HUES64 (cell line): Measurements from ENCODE around the gene XAGE1B. TPM values are rescaled to one million over a fixed set of nuclear protein-coding genes. Genes with fewer than 3 reads are reported as not detected.
"Not testable (repeated sequence)": the region's sequence is repeated elsewhere in the genome, so short reads cannot be mapped to it uniquely, and the experiment has no call there.

Experiments used
- H3K27ac ChIP-seq: 2 replicates; pipeline ENCODE4 v1.7.0; 2013; ENCODE audit warnings: low read depth, low read length, inconsistent platforms
- H3K27me3 ChIP-seq: 2 replicates; pipeline ENCODE4 v1.6.1; 2013; ENCODE audit warnings: mild to moderate bottlenecking, low read length; ENCODE audit not compliant: insufficient read depth
- H3K36me3 ChIP-seq: 2 replicates; pipeline ENCODE4 v1.6.1; 2013; ENCODE audit warnings: mild to moderate bottlenecking, low read length; ENCODE audit not compliant: insufficient read depth
- H3K4me1 ChIP-seq: 2 replicates; pipeline ENCODE4 v1.6.1; 2013; ENCODE audit warnings: mild to moderate bottlenecking, low read length, moderate library complexity; ENCODE audit not compliant: insufficient read depth
- H3K4me3 ChIP-seq: 2 replicates; pipeline ENCODE4 v1.5.1; 2013; ENCODE audit warnings: mild to moderate bottlenecking, low read length, moderate library complexity
- H3K9ac ChIP-seq: 2 replicates; pipeline ENCODE4 v1.6.1; 2013; ENCODE audit warnings: mild to moderate bottlenecking, low read depth, low read length
- H3K9me3 ChIP-seq: 2 replicates; pipeline ENCODE4 v1.6.1; 2013; ENCODE audit warnings: low read depth, low read length; ENCODE audit not compliant: insufficient read depth
- WGBS: fragments of 150-250, 120-280 bp; methylation state at CpG from one replicate; pipeline ENCODE4 v1.1.7; 2013; ENCODE audit warnings: missing lambda C conversion rate; 5-methylcytosine and 5-hydroxymethylcytosine counted together
- polyA plus RNA-seq, 2 experiments: library from polyadenylated mRNA; stranded (reverse); fragments of 50-300 nt; gene quantifications; one replicate each; pipeline ENCODE4 v1.2.3, GENCODE V29; 2013

XAGE1B gene, protein sequence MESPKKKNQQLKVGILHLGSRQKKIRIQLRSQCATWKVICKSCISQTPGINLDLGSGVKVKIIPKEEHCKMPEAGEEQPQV
- not detected for polyA plus RNA-seq (2013, experiment 1 of 2)
- not detected for polyA plus RNA-seq (2013, experiment 2 of 2)

DNA sequence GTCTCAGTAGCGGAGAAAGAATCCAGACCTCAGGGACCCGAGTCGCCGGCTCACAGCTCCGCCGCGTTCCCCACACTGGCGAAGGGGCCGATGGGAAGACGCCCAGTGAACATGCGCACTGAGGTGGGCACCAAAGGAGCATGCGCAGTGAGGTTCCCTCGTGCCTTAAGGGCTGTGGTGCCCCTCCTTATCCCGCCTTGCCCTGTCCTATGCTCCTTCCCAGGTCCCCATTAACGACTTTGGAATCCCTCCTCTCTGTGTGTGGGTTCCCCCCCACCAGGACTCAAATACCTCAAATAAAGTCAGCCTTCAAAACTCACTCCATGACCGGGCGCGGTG, at the start of gene XAGE1B:
Gene XAGE1B (minus strand): TSS at position 77 of the 339 bp plus-strand sequence. CDS start 1,536 bp downstream, outside the sequence.
- no CpG with 5 or more reads among the region's 18 CpGs for WGBS
- H3K4me1 ChIP-seq, H3K27ac ChIP-seq, H3K36me3 ChIP-seq, H3K9me3 ChIP-seq, H3K27me3 ChIP-seq, H3K4me3 ChIP-seq, H3K9ac ChIP-seq: not testable (repeated sequence)

DNA sequence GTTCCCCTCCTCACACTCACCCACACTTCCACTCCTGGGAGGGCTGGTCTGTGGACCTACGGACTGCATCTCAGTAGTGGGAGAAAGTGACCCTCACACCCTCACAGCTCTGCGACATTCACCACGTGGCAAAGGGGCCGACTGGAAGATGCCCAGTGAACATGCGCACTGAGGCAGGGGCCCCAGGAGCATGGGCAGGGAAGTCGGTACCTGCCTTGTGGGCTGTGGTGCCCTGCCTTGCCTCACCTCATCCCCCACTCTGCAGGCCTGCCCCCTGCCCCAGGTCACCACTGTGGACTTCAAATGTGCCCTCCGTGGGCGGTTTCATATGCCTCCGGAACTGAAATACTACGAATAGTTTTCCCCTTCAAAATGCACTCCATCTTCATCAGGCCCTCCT, 46.2 kb upstream of the XAGE1B start:
- Histone ChIP-seq H3K27me3 (no peaks in the 10 kb centered on the region), H3K4me3 (no peak overlapping the region), H3K9ac (no peak overlapping the region), H3K27ac (no peak overlapping the region), H3K9me3 (no peaks in the 10 kb centered on the region), H3K36me3 (no peaks in the 10 kb centered on the region), H3K4me1 (no peaks in the 10 kb centered on the region)
- WGBS = 92% methylated on average over 10 of the region's 10 CpGs

GRCh38 chrX:52558140-52558539, 41.3 kb upstream of the XAGE1B start:
- Histone ChIP-seq H3K9ac (no peak overlapping the region), H3K4me3 (no peak overlapping the region), H3K27me3 (no peaks in the 10 kb centered on the region), H3K27ac (no peak overlapping the region), H3K9me3 (no peaks in the 10 kb centered on the region), H3K36me3 (no peaks in the 10 kb centered on the region), H3K4me1 (no peaks in the 10 kb centered on the region)
- WGBS = 93% methylated on average over 3 of the region's 3 CpGs

GRCh38 chrX:52556741-52557140, 39.9 kb upstream of the XAGE1B start:
- Histone ChIP-seq H3K9me3 (no peaks in the 10 kb centered on the region), H3K36me3 (no peaks in the 10 kb centered on the region)

DNA sequence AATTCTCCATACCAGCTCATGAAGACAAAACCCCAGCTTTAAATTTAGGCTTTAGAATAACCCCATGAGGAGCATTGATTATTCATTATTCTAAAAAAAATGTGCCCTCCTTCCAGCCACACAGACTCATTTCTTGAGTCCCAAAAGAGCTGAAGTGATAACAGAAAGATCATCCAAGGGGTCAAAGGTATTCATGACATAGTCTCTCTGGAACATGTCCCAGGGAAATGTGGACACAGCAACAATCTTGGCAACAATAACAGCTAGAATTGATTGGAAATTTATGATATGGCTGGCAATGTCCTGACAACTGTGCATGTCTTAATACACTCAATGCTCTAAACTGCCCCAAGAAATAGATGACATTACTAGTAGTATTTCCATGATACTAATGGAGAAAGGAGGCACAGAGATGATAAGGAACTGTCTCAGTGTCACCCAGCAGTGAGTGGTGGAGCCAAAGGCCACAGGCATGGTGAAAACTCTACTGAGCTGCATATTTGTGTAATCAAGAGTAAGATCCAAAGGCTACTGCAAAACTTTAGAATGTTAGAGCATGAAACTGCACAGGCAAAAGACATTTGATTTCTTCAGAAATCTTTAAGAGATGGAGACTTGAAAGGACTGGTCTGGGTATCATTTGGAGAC, 37.3 kb upstream of the XAGE1B start:
- Histone ChIP-seq H3K36me3 (no peaks in the 10 kb centered on the region), H3K9ac (no peak overlapping the region), H3K4me1 (no peaks in the 10 kb centered on the region), H3K27me3 (no peaks in the 10 kb centered on the region), H3K27ac (no peak overlapping the region), H3K9me3 (no peaks in the 10 kb centered on the region), H3K4me3 (no peak overlapping the region)

More at GRCh38 chrX:52556741-52557140, 39.9 kb upstream of the XAGE1B start:
- no peak overlapping the region for H3K9ac ChIP-seq
- no peaks in the 10 kb centered on the region for H3K27me3 ChIP-seq
- no peak overlapping the region for H3K4me3 ChIP-seq
- 48% methylated on average over 1 of the region's 1 CpG for WGBS
- no peak overlapping the region for H3K27ac ChIP-seq
- no peaks in the 10 kb centered on the region for H3K4me1 ChIP-seq

GRCh38 chrX:52548769-52549168, 31.9 kb upstream of the XAGE1B start:
- not testable (repeated sequence) for H3K27ac ChIP-seq, H3K4me3 ChIP-seq, H3K9me3 ChIP-seq, H3K4me1 ChIP-seq, H3K9ac ChIP-seq, H3K27me3 ChIP-seq, H3K36me3 ChIP-seq
- no CpG with 5 or more reads among the region's 3 CpGs for WGBS

- Histone ChIP-seq H3K9me3 (no peaks in the 10 kb centered on the region), H3K4me1 (no peaks in the 10 kb centered on the region)
- 92% methylated on average over 19 of the region's 21 CpGs for WGBS
Measured at GRCh38 chrX:52544147-52544840, 27.4 kb upstream of the XAGE1B start.

DNA sequence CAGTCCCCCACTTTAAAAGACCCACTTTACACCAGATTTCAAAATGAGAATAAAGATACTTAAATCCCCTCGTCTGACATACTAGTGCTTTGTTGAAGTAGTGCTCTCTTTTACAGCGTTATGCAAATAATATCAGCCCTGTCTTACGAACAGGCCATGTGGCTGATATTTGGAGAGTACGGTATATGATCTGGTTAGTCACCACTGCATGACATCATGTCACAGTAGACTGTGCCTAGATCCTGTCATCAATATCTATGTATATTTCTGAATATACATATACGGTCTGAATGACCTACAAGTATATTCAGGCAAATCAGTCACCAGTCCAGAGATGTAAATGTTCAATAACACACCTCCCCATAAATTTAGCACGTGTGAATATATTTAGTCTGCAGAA, 25.4 kb upstream of the XAGE1B start:
- no peaks in the 10 kb centered on the region; the same call in 1 of the 2 replicates for H3K27me3 ChIP-seq
- WGBS = 97% methylated on average over 3 of the region's 6 CpGs
- H3K36me3 ChIP-seq = no peaks in the 10 kb centered on the region
- no peak overlapping the region for H3K9ac ChIP-seq
- H3K4me1 ChIP-seq = no peaks in the 10 kb centered on the region
- H3K27ac ChIP-seq = no peak overlapping the region
- no peak overlapping the region for H3K4me3 ChIP-seq
- no peaks in the 10 kb centered on the region for H3K9me3 ChIP-seq

More at GRCh38 chrX:52544147-52544840, 27.4 kb upstream of the XAGE1B start:
- no peak overlapping the region for H3K4me3 ChIP-seq
- no peak overlapping the region for H3K27ac ChIP-seq
- no peak overlapping the region for H3K9ac ChIP-seq
- no peaks in the 10 kb centered on the region for H3K36me3 ChIP-seq
- no peaks in the 10 kb centered on the region; the same call in 1 of the 2 replicates for H3K27me3 ChIP-seq

DNA sequence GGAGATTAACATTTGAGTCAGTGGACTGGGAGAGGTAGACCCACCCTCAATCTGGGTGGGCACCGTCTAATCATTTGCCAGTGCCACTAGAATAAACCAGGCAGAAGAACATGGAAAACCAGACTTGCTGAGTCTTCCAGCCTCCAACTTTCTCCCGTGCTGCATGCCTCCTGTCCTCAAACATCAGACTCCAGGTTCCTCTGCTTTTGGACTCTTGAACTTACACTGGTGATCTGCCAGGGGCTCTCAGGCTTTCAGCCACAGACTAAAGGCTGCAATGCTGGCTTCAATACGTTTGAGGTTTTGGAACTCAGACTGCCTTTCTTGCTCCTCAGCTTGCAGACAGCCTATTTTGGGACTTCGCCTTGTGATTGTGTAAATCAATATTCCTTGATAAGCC, 24.2 kb upstream of the XAGE1B start:
- H3K9me3 ChIP-seq, H3K4me3 ChIP-seq, H3K36me3 ChIP-seq, H3K9ac ChIP-seq, H3K4me1 ChIP-seq, H3K27ac ChIP-seq, H3K27me3 ChIP-seq: not testable (repeated sequence)
- WGBS = 89% methylated on average over 4 of the region's 4 CpGs

DNA sequence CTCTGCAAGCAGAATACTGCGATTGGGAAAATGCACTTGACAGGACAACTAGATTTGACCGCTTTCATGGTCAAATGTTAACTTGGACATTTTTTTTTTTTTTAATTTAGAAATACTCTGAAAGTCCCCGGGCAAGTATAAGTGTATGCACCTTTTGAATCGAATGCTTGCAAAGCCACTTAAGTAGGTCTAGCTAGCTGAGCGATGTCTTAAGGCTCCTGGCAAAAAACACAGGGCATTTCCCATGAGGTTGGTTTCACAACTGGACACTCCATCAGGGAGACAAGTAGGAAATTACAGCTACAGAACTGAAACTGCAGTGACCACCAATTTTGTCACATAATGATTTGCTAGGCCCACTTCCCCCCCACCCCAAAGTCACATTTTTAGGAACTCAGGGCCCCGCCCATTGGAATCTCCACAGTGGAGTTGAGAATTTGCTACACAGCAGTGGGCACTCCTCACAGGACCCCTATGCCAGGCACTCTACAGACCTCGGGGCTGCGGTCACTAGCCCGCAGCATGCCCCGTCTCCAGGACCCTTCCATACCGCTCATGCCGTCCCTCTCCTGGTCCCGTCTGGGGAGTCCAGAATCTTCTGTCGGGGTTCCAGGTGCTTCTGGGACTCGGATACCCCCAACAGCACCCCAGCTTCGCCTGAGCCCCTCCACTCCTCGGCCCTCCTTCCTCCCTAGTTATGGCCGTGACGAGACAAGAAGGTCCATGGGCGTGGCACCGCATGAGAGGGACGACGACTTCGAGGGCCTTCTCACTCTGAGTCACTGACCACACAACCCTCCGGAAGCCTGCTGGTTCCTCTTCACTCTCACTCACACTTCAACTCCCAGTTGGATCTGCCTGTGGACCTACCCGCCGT, 515 bp downstream of the XAGE1B start:
- not testable (repeated sequence) for H3K4me3 ChIP-seq, H3K9ac ChIP-seq, H3K27ac ChIP-seq, H3K9me3 ChIP-seq, H3K36me3 ChIP-seq, H3K27me3 ChIP-seq, H3K4me1 ChIP-seq
- WGBS = no CpG with 5 or more reads among the region's 27 CpGs

DNA sequence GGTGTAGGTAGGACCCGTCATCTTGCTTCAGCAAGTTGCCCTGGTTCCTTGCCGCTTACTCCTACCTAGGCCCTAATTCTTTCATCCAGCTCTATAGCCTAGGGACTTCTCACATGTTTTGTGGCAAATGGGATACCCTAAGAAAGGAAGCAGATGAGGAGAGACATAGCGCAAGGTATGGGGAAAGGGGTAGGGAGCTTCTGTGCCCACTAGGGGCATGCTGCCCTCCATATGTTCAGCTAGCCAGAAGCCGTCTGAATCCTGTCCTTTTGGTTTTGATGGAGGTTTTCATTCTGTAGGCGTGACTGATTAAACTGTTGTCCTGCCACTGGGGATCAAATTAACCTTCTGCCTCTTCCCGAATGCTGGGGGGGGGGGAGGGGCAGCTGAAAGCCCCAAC, 5.7 kb downstream of the XAGE1B start:
- H3K36me3 ChIP-seq, H3K9ac ChIP-seq, H3K27ac ChIP-seq, H3K4me1 ChIP-seq, H3K9me3 ChIP-seq, H3K27me3 ChIP-seq, H3K4me3 ChIP-seq: not testable (repeated sequence)
- no CpG with 5 or more reads among the region's 6 CpGs for WGBS
